HG03460 (cell line): ENCODE measurements around the gene GALNT10.

Experiments used
- ATAC-seq: cut with Tn5 transposase; IDR thresholded peaks from one replicate; pipeline ENCODE4 v1.9.1; 2021; ENCODE audit not compliant: unreplicated experiment

Gene GALNT10

DNA sequence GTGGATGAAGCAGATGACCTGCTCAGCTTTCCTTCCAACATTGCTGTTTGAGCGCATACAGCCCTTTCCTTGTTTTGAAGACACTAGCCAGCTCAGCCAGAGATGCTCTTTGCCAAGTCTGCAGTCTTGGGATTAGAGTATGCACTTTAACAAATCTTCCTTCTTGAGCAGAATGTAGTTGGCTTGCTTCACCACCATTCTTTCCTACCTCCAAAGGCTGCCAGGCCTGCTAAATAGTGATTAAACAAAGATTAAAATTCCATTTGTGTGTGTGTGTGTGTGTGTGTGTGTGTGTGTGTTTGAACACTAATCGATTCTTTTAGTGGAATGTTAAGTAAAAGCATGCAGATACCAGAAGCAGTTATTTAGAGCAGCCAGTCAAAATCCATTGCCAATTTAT, 97.6 kb downstream of the GALNT10 start:
- no peak for ATAC-seq

DNA sequence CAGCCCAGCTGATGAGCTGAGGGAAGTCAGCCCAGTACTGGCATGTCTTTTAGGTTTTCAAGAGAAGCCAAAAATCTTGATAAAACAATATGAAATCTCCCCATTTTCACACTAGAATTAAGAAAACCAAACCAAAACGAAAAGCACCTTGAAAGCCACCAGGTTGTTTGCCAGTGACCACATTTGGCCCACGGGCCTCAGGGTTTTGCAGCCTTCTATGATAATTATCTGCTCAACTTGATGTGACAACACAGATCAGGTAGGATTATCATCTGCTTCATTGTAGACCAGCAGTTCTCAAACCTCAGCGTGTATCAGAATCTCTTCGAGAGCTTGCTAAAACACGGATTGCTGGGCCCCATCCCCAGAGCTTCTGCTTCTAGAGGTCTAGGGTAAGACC, 101.4 kb downstream of the GALNT10 start:
- ATAC-seq, result no peak

DNA sequence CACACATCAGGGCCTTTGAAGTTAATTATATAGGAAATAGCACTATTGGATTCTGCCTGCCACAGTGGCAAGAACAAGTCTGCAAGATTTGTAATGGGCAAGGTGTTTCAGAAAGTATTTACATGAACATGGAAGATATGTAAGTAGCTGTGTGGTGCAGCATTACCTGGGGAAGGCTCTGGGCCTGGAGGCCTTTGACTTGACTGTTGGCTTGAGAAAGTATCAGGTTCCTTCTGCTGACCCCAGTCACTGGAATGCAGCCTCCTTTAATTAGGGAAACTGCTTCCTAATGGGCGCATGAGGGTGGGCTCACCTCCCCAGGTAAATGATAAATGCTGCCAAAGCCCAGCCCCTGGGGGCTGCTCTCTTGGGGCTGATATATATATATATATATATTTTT, 102.7 kb downstream of the GALNT10 start:
- no peak for ATAC-seq

DNA sequence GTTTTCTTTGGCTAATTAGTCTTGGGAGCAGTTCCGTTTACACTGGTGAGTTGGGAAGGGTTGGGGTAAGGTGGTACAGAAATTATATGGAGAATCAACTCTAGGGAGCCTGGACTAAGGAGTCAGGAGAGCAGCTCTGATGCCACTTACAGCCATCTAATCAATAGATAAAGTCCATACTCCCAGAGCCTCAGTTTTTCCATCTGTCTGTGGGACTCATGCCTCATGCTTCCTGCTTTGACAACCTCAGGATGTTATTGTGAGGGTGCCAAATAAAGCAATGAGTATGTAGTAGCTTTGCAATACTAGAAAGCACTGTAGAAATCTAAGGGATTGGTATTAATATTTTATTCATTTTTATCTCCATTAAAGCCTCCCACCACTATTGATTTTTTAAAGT, 105.0 kb downstream of the GALNT10 start:
- ATAC-seq, result no peak

DNA sequence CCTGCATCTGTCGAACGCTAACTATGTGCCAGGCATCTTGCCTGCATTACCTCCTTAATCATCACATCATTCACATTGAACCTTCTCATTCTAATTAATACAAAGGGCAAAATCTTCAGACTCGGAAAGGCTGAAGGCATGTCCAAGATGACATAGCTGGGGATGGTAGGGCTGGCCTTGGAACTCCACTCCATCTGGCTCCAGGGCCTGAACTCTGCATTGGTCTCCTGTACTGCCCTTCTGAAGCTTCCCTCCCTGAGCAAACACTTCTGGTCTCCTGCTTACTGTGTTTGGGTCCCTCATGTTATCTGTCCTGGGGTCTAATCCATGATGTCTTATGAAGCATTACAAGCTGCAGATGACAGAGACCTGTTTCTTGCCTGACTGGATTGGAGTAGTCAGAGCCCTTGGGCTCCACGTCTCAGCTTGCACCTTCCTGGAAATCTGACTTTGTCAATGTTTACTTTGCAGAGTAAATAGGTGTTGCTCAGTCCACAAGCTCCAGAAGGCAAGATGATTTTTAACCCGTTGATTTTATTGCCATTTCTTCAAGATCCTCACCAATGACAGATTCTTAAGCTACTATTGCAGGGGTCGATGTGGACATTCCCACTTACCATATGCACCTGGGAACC, 106.1 kb downstream of the GALNT10 start:
- ATAC-seq, result no peak

DNA sequence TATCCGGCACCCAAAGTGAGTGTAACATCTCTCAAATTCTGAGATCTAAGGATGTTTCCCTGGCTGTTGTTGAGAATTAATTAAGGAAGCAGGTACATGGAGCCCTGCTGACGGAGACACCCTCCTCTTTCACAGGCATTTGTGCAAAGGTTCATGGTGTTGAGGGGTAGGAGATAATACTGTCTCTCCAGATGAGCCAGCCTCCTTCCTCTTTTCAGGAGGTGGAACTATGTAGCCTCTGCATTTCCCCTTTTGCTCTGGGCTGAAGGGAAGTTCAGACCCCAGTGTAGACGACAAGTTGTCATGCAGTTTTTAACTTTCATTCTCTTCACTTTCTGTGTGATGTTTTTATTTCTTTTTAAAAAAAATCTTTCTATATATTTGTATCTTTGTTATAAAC, 107.5 kb downstream of the GALNT10 start:
- ATAC-seq, result no peak

DNA sequence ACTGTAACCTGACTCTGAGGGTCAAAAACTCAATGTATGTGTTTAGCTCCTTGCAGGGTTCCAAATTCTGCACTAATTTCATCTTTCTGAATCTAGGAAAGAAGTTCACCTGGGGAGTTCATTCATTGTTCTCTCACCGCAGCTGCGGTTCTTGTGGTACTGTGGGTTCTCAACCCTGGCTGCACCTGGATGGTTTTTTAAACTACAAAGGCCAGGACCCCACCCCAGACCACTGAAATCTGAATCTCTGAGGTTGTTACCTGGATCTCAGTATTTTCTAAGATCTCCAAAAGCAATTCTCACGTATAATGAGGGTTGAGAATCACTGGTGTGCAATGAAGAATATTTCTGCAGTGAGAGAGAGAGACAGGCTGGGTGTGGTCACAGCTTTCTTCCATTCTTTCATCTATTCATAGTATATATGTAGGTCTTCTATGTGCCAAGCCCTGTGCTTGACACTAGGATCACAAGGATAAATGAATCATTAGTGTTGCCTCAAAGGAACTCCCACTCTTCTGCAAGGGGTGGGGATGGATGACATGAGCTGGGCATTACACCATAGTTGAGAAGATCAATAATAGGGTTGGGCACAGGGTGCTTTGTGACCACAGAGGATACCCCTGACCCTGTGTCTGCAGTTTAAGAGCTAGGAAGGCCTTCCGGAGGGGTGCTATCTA, 109.8 kb downstream of the GALNT10 start:
- no peak for ATAC-seq

DNA sequence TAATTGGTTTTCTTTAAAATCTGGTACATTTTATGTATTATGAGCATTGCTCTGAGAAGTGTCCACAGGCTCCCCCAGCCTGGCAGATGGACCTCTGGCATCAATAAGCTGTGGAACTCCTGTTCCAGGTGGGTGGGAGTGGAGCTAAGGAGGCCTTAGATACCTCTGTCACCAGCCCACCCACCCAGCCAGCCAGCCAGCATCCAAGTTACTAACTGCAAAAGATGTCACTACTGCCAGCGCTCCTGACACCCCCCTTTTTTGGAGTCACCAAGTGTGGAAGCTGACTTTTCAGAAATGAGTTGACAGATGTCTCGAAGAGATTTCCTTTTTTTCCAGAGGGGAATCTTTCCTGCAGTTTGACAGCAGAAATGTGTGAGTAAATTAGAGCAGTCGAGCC, 111.2 kb downstream of the GALNT10 start:
- no peak for ATAC-seq

DNA sequence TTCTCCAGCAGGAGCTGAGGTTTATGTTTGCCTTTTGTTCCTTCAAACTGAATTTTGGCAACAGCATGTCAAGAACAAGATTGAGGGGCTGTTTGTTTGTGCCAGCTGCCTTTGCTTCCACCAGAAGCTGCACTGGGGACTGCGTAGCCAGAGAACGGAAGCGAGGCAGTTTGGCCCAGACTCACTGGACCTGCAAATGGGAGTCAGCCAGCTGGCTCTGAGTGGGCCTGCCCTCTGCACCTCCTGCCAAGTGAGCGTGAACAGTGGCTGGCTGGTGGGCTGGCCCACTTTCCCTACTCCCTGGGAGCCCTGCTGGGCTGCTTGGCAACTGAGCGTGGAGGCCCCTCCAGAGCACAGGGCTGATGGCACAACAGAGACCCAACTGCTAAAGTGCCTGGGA, 111.6 kb downstream of the GALNT10 start:
- ATAC-seq, result no peak

DNA sequence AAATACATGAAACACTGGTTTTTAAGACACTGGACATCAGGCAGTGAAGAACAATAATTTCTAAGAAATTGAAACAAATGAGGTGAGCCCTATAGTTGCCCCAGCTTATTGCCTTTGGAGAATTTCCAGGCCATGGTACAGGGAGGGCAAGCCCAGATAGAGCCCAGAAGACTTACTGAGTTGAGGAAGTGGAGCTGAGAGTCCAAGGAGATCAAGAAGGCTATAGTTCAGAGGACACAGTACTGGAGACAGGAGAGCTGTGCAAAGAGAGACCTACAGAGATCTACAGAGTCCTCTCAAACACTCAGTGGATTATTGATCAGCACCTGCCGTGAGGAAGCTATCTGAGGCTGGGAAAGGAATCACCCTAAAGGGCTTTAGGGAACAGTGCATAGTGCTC, 112.6 kb downstream of the GALNT10 start:
- no peak for ATAC-seq

DNA sequence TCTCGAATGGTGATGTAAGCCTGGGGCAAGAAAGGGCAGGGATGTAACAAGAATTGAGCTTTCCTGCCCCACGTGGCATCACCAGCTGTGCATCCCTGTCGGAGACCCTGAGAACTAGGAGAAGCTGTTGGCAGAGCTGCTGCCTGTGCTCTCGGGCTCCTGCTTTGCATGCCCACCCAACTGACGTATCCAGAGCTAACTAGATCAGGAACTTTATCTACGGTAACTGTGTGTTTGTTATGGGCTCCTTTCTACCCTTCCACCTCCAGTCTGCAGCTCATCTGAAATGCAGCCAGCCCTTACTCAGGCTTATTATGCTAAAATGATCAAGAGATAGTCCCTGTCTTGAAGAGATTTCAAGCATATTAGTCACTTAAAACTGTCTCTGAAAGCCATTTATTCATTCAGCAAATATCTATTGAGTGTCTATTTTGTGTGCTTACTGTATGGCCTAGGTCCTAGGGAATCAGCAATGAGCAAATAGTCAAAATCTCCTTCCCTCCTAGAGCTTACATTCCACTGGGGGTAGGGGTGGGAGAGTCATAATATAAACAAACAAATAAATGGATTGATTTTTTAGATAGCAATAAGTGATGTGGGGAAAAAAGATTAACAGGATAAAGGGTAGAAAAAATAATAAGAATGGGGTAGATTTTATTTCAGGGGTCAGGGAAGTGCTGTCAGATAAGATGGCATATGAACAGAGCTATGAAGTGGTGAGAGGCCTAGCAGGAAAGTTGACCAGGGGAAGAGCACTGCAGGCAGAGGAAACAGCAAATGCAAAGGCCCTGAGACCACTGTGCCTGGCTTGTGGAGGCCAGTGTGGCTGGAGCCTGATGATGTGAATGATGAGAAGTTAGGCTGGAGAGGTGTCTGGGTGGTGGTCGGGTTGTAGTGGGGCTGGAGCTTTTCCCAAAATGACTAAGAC, 118.2 kb downstream of the GALNT10 start:
- no peak for ATAC-seq

DNA sequence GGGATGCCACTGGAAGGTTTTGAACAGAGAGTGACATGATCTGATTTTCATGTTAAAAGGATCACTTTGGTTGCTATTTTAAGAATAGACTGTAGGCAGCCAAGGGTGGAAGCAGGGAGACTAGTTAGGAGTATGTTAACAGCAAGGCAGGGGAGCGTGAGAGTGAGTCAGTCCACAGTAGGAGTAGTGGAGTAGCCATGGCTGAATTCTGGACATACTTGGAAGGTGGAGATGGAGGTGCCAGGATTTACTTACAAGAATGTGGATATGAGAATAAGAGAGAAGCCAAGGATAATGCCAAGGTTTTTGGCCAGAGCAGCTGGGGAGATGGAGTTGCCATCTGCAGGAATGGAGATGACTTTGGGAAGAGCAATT, 118.8 kb downstream of the GALNT10 start:
- ATAC-seq, result no peak

DNA sequence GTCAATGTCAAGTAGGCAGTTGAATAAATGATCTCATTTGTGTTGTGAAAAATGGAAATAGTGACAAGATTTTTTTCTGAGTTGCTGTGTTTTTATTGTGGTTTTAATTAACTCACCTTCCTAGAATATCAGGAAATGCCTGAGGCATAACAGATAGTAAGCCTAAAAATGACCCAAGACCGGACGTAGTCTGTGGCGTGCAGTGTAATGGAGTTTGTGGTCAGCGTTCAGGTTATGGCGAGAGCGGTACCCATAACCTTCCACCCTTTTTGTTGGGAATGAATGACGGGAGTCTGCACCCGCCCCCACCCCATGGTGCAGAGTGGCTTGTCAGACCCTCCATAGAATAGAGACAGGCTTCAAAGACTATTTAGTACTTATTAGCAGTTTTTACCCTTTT, 119.3 kb downstream of the GALNT10 start:
- no peak for ATAC-seq

DNA sequence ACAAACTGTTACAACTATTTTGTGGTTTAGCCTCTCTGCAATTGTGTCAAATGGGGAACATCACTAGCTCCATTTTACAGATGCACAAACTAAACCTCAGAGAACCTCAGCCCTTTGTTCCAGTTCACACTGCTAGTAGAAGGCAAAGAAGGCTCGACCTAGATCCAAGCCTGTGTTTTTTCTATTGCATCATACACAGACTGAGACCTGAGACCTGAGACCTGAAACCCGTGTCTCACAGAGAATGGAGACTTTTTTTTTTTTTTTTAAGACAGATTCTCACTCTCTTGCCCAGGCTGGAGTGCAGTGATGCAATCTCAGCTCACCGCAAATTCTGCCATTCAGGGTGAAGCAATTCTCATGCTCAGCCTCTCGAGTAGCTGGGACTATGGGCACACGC, 120.8 kb downstream of the GALNT10 start:
- peak; percentile 57 for ATAC-seq

DNA sequence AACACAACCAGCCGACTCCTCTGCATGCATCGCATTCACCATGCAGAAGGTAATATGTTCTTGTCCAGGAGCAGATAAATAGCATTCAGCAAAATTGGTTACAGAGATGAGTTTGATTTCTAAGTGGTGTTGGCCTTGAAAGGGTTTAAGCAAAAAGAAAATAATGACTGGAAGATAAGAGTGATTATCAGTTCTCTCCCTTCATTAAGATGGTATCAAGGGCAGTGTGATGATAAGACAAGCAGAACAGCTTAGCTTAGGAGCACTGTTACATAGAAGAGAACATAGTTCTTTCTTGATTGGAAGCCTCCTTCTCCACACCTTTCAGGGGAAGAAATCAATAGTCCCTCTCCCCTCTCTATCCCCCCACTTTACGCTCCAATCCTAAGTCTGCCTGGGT, 121.5 kb downstream of the GALNT10 start:
- ATAC-seq, result no peak

DNA sequence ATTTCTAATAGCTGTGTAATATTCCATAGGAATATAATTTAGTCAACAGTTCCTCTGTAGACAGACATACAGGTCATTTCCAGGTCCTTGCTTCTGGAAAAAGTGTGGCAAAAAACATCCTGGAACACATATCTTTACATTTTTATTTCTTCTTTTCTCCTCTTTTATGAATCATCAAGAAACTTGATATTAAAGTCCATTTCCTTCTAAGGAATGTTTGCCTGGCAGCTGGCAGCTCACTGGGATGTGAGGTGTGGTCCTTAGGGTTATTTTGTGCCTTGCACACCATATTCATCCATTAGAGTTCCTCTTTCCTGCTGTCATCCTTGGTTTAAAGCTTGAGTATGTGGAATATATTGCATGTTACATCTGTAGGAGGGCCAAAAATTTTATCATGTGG, 122.0 kb downstream of the GALNT10 start:
- ATAC-seq, result no peak

DNA sequence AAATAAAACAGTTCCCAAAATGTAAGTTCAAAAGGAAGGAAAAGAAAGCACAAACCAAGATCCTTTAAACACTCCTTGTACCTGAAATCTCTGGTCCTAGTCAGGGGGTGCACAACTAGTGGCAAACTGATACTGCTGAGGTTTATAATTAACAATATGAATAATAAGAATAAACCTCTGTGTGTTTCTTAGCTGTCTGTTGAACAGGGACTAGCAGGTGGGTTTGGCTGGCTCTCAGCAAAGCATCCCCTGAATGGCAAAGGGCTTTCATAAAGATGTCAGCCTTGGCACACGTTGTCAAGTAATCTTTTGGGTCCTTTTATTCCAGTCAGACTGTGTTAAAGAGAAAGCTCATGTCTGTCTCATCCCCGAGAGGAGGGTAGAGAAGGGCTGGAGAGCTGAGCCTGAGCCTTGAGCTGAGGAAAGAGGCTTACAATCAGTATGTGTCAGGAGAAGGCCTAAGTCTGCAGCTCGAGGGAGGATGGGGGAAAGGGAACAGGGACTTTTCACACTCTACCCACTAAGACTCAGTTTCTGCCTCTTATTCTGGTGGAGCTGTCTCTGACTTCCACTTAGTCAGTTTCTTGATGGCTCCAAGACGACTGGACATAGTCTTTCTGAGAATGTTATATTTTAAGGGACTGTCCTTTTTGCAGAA, 123.0 kb downstream of the GALNT10 start:
- peak; percentile 47 for ATAC-seq

DNA sequence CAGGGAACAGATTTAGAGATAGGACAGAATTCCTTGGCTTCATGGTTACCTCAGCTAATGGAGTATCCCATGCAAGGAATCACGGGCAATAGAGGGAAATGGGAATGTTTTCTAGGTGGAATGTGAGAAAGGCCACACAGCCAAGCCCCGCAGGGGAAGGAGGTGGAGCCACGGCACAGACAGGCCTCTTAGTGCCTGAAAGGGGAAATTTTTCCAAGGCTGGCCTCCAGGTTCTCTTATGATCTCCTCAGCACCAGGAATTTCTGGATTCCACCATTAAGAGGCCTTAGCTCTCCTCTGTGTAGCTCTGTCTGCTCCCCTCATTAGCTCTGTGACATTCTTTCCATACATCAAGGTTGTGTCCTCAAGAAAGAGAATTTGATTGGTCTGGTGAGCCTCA, 124.7 kb downstream of the GALNT10 start:
- no peak for ATAC-seq

DNA sequence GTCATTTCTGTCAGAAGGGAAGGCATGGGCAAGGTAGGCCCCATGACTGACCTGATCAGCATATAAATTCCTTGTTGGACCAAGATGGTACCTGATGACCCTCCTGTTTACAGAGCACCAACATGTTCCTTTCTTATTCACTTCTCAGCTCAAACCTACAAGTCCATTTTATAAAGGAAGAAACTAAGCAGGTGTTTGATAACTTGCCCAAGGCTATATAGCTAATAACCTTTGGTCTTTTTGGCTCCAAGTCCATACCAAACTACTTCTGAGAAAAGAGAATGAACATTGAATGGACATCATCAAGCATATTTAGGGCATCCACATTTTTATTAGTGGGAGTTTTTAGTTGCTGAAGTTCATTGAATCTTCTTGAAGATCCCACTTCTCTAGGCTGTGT, 125.2 kb downstream of the GALNT10 start:
- ATAC-seq, result no peak

DNA sequence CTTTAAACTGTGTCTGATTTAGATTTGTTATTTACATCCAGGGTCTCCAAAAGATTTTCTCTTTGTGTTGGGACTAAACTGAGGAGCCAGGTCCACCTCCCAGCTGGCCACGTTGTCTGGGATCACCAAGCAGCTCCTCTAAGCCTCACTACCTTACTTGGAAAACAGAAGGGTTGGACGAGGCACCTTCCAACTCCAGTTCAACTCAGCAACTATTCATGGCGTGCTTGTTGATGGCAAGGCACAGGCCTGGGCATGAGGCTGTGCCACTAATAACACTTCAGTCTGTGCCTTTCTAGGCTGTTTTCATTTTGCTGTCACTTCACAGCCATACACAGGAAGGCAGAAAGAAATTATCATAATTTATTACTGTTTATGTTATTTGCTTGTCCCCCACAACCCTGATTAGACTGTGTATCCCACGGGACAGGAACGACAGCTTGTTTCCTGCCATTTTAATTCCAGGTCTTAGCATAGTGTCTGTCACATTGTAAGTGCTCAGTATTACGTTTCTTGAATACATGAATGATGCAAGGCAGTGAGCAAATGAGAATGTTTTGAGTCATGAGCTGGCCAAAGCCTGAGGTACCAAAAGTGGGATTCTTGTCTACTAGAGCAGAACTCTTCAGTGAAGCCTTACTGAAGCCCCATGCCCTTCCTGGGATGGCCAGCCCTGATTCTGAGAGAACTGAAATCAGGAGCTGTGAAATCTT, 125.8 kb downstream of the GALNT10 start:
- no peak for ATAC-seq

DNA sequence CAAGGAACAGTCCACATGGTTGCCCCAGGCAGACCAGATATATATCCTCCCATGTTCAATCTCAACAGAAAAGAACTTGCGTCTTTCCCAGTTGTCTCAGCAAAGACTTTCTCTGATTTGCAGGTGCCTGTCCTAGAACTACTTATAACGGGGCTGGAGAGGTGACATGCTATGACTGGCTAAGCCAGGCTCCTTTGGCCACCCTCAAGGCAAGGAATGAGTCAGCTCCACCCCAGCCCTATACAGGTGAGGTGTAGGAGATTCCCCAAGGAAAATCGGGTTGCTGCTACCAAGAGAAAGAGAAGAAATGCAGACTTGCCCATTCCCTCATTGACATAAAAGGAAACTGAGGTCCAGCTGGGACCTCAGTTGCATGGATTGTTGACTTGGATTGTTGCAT, 127.4 kb downstream of the GALNT10 start:
- ATAC-seq, result no peak
